ENCODE results near the gene AMN. TPM values are rescaled to one million over a fixed set of nuclear protein-coding genes. Genes with fewer than 3 reads are reported as not detected.

AMN gene
- total RNA-seq, 1 experiment from 2014 or later: 21.8 TPM

GRCh38 chr14:102897299-102898027 is 25.0 kb upstream of the AMN start:
- no peak for DNase-seq
- TF ChIP-seq EZH2 (IDR thresholded peaks at IDR 0.05; ENCODE audit: low read depth): no peak
- TF ChIP-seq CTCF (conservative IDR thresholded peaks at IDR 0.05): no peak
- H2AFZ ChIP-seq: no peak overlapping the region
- H3K9me2 ChIP-seq (ENCODE audit: insufficient read depth): no peaks in the 10 kb centered on the region
- no peak overlapping the region for H3K27ac ChIP-seq
- no peaks in the 10 kb centered on the region for H3K27me3 ChIP-seq (ENCODE audit: insufficient read depth, low read depth)
- no peaks in the 10 kb centered on the region for H3K4me1 ChIP-seq (replicated peaks; ENCODE audit: insufficient read depth)
- intact Hi-C loops (cut with micrococcal nuclease; ENCODE audit: unreplicated experiment): no loop called here
- 0 out of 2 replicates have a peak, but pooled peaks cover 2% of the 10 kb centered on the region for H3F3A ChIP-seq (ENCODE audit: insufficient read depth, low read depth)
- H4K20me1 ChIP-seq (ENCODE audit: insufficient read depth): no peaks in the 10 kb centered on the region
- no peak overlapping the region for H3K4me2 ChIP-seq
- POLR2A ChIA-PET (ENCODE audit: unreplicated experiment): interaction anchor here (0.6 to 0.7 kb wide), 2 partner anchors 37 to 51 kb away, joined by 6 to 7 read pairs; no protein-coding TSS in a partner anchor
- CTCF ChIA-PET: interaction anchor here (0.5 to 0.6 kb wide), 2 partner anchors 20 to 303 kb away, joined by 3 to 4 read pairs; no protein-coding TSS in a partner anchor
- no peaks in the 10 kb centered on the region for H3K9me3 ChIP-seq (ENCODE audit: insufficient read depth, low read depth)
- H3K79me2 ChIP-seq (ENCODE audit: low read depth): no peaks in the 10 kb centered on the region
- H3K36me3 ChIP-seq (ENCODE audit: low read depth): peaks cover 7% of the 10 kb centered on the region; the same call in 1 of the 2 replicates
- no peak overlapping the region for H3K4me3 ChIP-seq
- BruUV-seq (replicated peaks): no TSS peak

GRCh38 chr14:102898298-102898697 is 24.2 kb upstream of the AMN start:
- peaks cover 7% of the 10 kb centered on the region; the same call in 1 of the 2 replicates for H3K36me3 ChIP-seq (ENCODE audit: low read depth)
- H3K79me2 ChIP-seq (ENCODE audit: low read depth): no peaks in the 10 kb centered on the region
- no TSS peak for BruUV-seq (replicated peaks)
- DNase-seq: no peak
- ChIA-PET CTCF (no interaction called here), POLR2A (ENCODE audit: unreplicated experiment) (no interaction called here)
- no peaks in the 10 kb centered on the region for H4K20me1 ChIP-seq (ENCODE audit: insufficient read depth)
- no peak overlapping the region for H3K4me3 ChIP-seq
- 0 out of 2 replicates have a peak, but pooled peaks cover 2% of the 10 kb centered on the region for H3F3A ChIP-seq (ENCODE audit: insufficient read depth, low read depth)
- H3K27me3 ChIP-seq (ENCODE audit: insufficient read depth, low read depth): no peaks in the 10 kb centered on the region
- H3K27ac ChIP-seq: no peak overlapping the region
- no peak overlapping the region for H2AFZ ChIP-seq
- H3K9me2 ChIP-seq (ENCODE audit: insufficient read depth): no peaks in the 10 kb centered on the region
- intact Hi-C loops (cut with micrococcal nuclease; ENCODE audit: unreplicated experiment): no loop called here
- H3K4me1 ChIP-seq (replicated peaks; ENCODE audit: insufficient read depth): no peaks in the 10 kb centered on the region
- no peaks in the 10 kb centered on the region for H3K9me3 ChIP-seq (ENCODE audit: insufficient read depth, low read depth)
- TF ChIP-seq EZH2 (IDR thresholded peaks at IDR 0.05; ENCODE audit: low read depth) (no peak), CTCF (conservative IDR thresholded peaks at IDR 0.05) (no peak)
- H3K4me2 ChIP-seq: no peak overlapping the region

GRCh38 chr14:102898776-102899515 is 23.5 kb upstream of the AMN start:
- H3K9me2 ChIP-seq (ENCODE audit: insufficient read depth): no peaks in the 10 kb centered on the region
- no peaks in the 10 kb centered on the region for H3K9me3 ChIP-seq (ENCODE audit: insufficient read depth, low read depth)
- intact Hi-C loops (cut with micrococcal nuclease; ENCODE audit: unreplicated experiment): no loop called here
- H3K27me3 ChIP-seq (ENCODE audit: insufficient read depth, low read depth): no peaks in the 10 kb centered on the region
- H3K27ac ChIP-seq: no peak overlapping the region
- H3K36me3 ChIP-seq (ENCODE audit: low read depth): peaks cover 7% of the 10 kb centered on the region; the same call in 1 of the 2 replicates
- no peaks in the 10 kb centered on the region for H3K4me1 ChIP-seq (replicated peaks; ENCODE audit: insufficient read depth)
- no peak overlapping the region for H2AFZ ChIP-seq
- TF ChIP-seq CTCF (conservative IDR thresholded peaks at IDR 0.05): no peak
- no peak for TF ChIP-seq EZH2 (IDR thresholded peaks at IDR 0.05; ENCODE audit: low read depth)
- CTCF ChIA-PET: interaction anchor here (0.6 kb wide), 1 partner anchor 72 kb away, joined by 3 read pairs; no protein-coding TSS in a partner anchor
- POLR2A ChIA-PET (ENCODE audit: unreplicated experiment): no interaction called here
- DNase-seq: no peak
- no peaks in the 10 kb centered on the region for H4K20me1 ChIP-seq (ENCODE audit: insufficient read depth)
- BruUV-seq (replicated peaks): no TSS peak
- H3K4me2 ChIP-seq: no peak overlapping the region
- no peak overlapping the region for H3K4me3 ChIP-seq
- 0 out of 2 replicates have a peak, but pooled peaks cover 2% of the 10 kb centered on the region for H3F3A ChIP-seq (ENCODE audit: insufficient read depth, low read depth)
- H3K79me2 ChIP-seq (ENCODE audit: low read depth): no peaks in the 10 kb centered on the region
